ENCODE measurements around the gene GRIFIN.

Gene GRIFIN

GRCh38 chr7:2501947-2502646 is 25.9 kb upstream of the GRIFIN start:
- TF ChIP-seq JUND (IDR thresholded peaks at IDR 0.05; ENCODE audit: low read depth), result no peak
- DNase-seq (ENCODE audit: low read depth in 1 of 2, low spot score in 1 of 2), result no peak
- in situ Hi-C loops (cut with HindIII; ENCODE audit: low pct_unique_long_range_greater_than_20kb, low sequenced_read_pairs), result no loop called here

- no peak for DNase-seq (ENCODE audit: low read depth in 1 of 2, low spot score in 1 of 2)
- in situ Hi-C loops (cut with HindIII; ENCODE audit: low pct_unique_long_range_greater_than_20kb, low sequenced_read_pairs), result no loop called here
- TF ChIP-seq JUND (IDR thresholded peaks at IDR 0.05; ENCODE audit: low read depth), result no peak
Measured at GRCh38 chr7:2500701-2501100, 24.5 kb upstream of the GRIFIN start.

- TF ChIP-seq JUND (IDR thresholded peaks at IDR 0.05; ENCODE audit: low read depth), result no peak
- in situ Hi-C loops (cut with HindIII; ENCODE audit: low pct_unique_long_range_greater_than_20kb, low sequenced_read_pairs), result no loop called here
- no peak for DNase-seq (ENCODE audit: low read depth in 1 of 2, low spot score in 1 of 2)
Measured at GRCh38 chr7:2499719-2500430, 23.7 kb upstream of the GRIFIN start.

- no peak for DNase-seq (ENCODE audit: low read depth in 1 of 2, low spot score in 1 of 2)
- in situ Hi-C loops (cut with HindIII; ENCODE audit: low pct_unique_long_range_greater_than_20kb, low sequenced_read_pairs), result no loop called here
- TF ChIP-seq JUND (IDR thresholded peaks at IDR 0.05; ENCODE audit: low read depth), result no peak
Measured at GRCh38 chr7:2499181-2499580, 23.0 kb upstream of the GRIFIN start.

GRCh38 chr7:2498708-2499107 is 22.5 kb upstream of the GRIFIN start:
- in situ Hi-C loops (cut with HindIII; ENCODE audit: low pct_unique_long_range_greater_than_20kb, low sequenced_read_pairs), result no loop called here
- no peak for DNase-seq (ENCODE audit: low read depth in 1 of 2, low spot score in 1 of 2)
- TF ChIP-seq JUND (IDR thresholded peaks at IDR 0.05; ENCODE audit: low read depth), result no peak

GRCh38 chr7:2497500-2498336 is 21.5 kb upstream of the GRIFIN start:
- DNase-seq (ENCODE audit: low read depth in 1 of 2, low spot score in 1 of 2), result no peak
- in situ Hi-C loops (cut with HindIII; ENCODE audit: low pct_unique_long_range_greater_than_20kb, low sequenced_read_pairs), result no loop called here
- TF ChIP-seq JUND (IDR thresholded peaks at IDR 0.05; ENCODE audit: low read depth), result no peak

- DNase-seq (ENCODE audit: low read depth in 1 of 2, low spot score in 1 of 2), result no peak
- in situ Hi-C loops (cut with HindIII; ENCODE audit: low pct_unique_long_range_greater_than_20kb, low sequenced_read_pairs), result no loop called here
- no peak for TF ChIP-seq JUND (IDR thresholded peaks at IDR 0.05; ENCODE audit: low read depth)
Measured at GRCh38 chr7:2497065-2497464, 20.9 kb upstream of the GRIFIN start.

GRCh38 chr7:2496375-2496774 is 20.2 kb upstream of the GRIFIN start:
- DNase-seq (ENCODE audit: low read depth in 1 of 2, low spot score in 1 of 2), result no peak
- in situ Hi-C loops (cut with HindIII; ENCODE audit: low pct_unique_long_range_greater_than_20kb, low sequenced_read_pairs), result no loop called here
- no peak for TF ChIP-seq JUND (IDR thresholded peaks at IDR 0.05; ENCODE audit: low read depth)

- in situ Hi-C loops (cut with HindIII; ENCODE audit: low pct_unique_long_range_greater_than_20kb, low sequenced_read_pairs), result no loop called here
- no peak for DNase-seq (ENCODE audit: low read depth in 1 of 2, low spot score in 1 of 2)
Measured at GRCh38 chr7:2495418-2496299, 19.5 kb upstream of the GRIFIN start.

GRCh38 chr7:2494191-2495130 is 18.3 kb upstream of the GRIFIN start:
- in situ Hi-C loops (cut with HindIII; ENCODE audit: low pct_unique_long_range_greater_than_20kb, low sequenced_read_pairs), result no loop called here
- no peak for TF ChIP-seq JUND (IDR thresholded peaks at IDR 0.05; ENCODE audit: low read depth)
- no peak for DNase-seq (ENCODE audit: low read depth in 1 of 2, low spot score in 1 of 2)

More at GRCh38 chr7:2495418-2496299, 19.5 kb upstream of the GRIFIN start:
- TF ChIP-seq JUND (IDR thresholded peaks at IDR 0.05; ENCODE audit: low read depth), result no peak
